Esophagus squamous epithelium (tissue), 4 donors: ENCODE data around the gene ASCL5.

Source experiments
- POLR2A ChIP-seq, 4 donors: fragments of 450-650 bp; IDR thresholded peaks; one replicate each; pipeline ENCODE4 v1.6.1; 2017; ENCODE audit warnings: antibody characterized with exemption in 4 of 4, mild to moderate bottlenecking in 4 of 4, moderate library complexity in 3 of 4
- TF ChIP-seq, protein P1 (sequence below), 6 experiments: fragments of 450-650 bp in 4 of 6; fragments of 200-600 bp in 2 of 6; sonication (generic) in 2 of 6; IDR thresholded peaks; one replicate each; pipeline ENCODE4 v1.5.1; 2016 to 2019; ENCODE audit warnings: antibody characterized with exemption in 6 of 6, mild to moderate bottlenecking in 4 of 6, moderate library complexity in 4 of 6

- TF ChIP-seq, protein P1, sequence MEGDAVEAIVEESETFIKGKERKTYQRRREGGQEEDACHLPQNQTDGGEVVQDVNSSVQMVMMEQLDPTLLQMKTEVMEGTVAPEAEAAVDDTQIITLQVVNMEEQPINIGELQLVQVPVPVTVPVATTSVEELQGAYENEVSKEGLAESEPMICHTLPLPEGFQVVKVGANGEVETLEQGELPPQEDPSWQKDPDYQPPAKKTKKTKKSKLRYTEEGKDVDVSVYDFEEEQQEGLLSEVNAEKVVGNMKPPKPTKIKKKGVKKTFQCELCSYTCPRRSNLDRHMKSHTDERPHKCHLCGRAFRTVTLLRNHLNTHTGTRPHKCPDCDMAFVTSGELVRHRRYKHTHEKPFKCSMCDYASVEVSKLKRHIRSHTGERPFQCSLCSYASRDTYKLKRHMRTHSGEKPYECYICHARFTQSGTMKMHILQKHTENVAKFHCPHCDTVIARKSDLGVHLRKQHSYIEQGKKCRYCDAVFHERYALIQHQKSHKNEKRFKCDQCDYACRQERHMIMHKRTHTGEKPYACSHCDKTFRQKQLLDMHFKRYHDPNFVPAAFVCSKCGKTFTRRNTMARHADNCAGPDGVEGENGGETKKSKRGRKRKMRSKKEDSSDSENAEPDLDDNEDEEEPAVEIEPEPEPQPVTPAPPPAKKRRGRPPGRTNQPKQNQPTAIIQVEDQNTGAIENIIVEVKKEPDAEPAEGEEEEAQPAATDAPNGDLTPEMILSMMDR (IDR thresholded peaks at IDR 0.05), result no peak
- TF ChIP-seq POLR2A (IDR thresholded peaks at IDR 0.05), result no peak
Measured at GRCh38 chr1:201123866-201124265, 3.1 kb downstream of the ASCL5 start.
